ENCODE results near the gene C1QTNF8. TPM values are rescaled to one million over a fixed set of nuclear protein-coding genes. Genes with fewer than 3 reads are reported as not detected.

Gene C1QTNF8
- total RNA-seq, 6 donors from 2014 or later, result 0.30 TPM; not detected in 5

DNA sequence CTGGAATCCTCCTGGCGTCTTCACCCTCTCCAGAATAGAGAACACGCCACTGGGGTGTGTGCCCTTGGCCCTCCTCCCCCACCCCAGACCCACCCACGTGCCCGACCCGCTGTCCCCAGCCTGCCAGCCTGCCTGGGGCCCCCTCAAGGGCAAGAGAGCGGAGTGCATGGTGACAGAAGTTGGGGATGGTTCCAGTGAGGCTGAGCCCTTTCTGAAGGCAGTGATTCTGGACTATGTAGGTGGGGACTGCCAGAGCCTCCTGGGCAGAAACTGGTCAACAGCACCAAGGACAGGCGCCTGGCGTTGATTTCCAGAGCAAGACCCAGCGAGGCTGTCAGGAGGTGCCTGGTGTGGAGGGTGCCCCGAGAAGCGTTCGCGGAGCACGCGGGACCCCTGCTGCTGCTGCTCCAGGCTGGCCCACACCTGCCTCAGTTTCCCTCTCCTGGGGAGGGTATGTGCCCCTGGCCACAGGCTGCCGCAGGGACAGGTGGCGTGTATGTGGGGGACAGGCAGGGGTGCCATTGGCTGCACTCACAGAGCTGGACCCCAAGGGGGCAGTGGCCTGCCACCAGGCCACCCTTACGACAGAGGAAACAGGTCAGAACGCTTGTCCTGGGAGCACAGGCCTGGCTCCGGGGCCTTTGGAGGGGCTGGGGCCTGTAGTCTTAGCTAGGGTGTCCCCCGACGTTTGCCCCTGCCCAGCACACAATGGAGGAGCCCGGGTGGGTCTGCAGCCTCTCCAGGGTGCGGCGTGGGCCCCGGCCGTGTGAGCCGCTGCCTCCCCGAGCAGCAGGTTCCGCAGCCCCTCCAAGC is 22.3 kb downstream of the C1QTNF8 start:
- peaks cover 0 to 49% (median 17%) of the 10 kb centered on the region in 4 donors for H3K27me3 ChIP-seq
- no peak for ATAC-seq (ENCODE audit: low FRiP score in 2 of 2)

DNA sequence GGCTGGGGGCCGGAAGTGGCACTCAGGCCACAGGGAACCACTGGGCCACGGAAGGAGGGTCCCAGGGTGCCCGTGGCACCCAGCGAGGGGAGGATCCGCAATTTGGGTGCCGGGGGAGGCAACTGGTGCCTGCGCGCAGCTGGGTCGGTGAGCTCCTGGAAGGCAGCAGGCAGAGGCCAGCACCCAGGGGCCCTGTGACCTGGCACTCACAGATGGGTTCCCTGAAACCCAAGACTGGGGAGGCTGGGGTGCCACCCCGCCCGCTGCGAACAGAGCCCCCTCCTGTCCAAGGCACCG is 22.8 kb downstream of the C1QTNF8 start:
- no peaks in the 10 kb centered on the region for H3K36me3 ChIP-seq
- no peak overlapping the region for H3K4me3 ChIP-seq
- DNase-seq (no peak), ATAC-seq (ENCODE audit: low FRiP score in 2 of 2) (no peak)
- 72 to 80% methylated on average over 3 to 11 of the region's 13 CpGs for WGBS, 2 donors
- no peak overlapping the region for H3K27ac ChIP-seq
- peaks cover 0 to 17% (median under 1%) of the 10 kb centered on the region in 4 donors for H3K4me1 ChIP-seq
- H3K9me3 ChIP-seq, result no peaks in the 10 kb centered on the region
- no peak for TF ChIP-seq POLR2A (IDR thresholded peaks at IDR 0.05)
- TF ChIP-seq, protein P1, sequence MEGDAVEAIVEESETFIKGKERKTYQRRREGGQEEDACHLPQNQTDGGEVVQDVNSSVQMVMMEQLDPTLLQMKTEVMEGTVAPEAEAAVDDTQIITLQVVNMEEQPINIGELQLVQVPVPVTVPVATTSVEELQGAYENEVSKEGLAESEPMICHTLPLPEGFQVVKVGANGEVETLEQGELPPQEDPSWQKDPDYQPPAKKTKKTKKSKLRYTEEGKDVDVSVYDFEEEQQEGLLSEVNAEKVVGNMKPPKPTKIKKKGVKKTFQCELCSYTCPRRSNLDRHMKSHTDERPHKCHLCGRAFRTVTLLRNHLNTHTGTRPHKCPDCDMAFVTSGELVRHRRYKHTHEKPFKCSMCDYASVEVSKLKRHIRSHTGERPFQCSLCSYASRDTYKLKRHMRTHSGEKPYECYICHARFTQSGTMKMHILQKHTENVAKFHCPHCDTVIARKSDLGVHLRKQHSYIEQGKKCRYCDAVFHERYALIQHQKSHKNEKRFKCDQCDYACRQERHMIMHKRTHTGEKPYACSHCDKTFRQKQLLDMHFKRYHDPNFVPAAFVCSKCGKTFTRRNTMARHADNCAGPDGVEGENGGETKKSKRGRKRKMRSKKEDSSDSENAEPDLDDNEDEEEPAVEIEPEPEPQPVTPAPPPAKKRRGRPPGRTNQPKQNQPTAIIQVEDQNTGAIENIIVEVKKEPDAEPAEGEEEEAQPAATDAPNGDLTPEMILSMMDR (IDR thresholded peaks at IDR 0.05), result no peak
- no peak for TF ChIP-seq POLR2AphosphoS5 (IDR thresholded peaks at IDR 0.05)
- TF ChIP-seq EP300 (IDR thresholded peaks at IDR 0.05), result no peak
- H3K27me3 ChIP-seq, result peaks cover 0 to 48% (median 17%) of the 10 kb centered on the region in 4 donors

More for the DNA sequence above, 22.3 kb downstream of the C1QTNF8 start:
- Histone ChIP-seq H3K9me3 (no peaks in the 10 kb centered on the region), H3K36me3 (no peaks in the 10 kb centered on the region), H3K4me1 (peaks cover 0 to 21% (median 2%) of the 10 kb centered on the region in 4 donors), H3K27ac (no peak overlapping the region), H3K4me3 (no peak overlapping the region)
- peak in 1 of 2 donors; percentile 44 for DNase-seq
- no peak for TF ChIP-seq EP300 (IDR thresholded peaks at IDR 0.05)
- no peak for TF ChIP-seq POLR2AphosphoS5 (IDR thresholded peaks at IDR 0.05)
- TF ChIP-seq, protein P1 (IDR thresholded peaks at IDR 0.05), result no peak
- TF ChIP-seq POLR2A (IDR thresholded peaks at IDR 0.05), result no peak
- 63% methylated on average over 27 of the region's 30 CpGs; no CpG with 5 or more reads in 1 of the 2 donors for WGBS, 2 donors

DNA sequence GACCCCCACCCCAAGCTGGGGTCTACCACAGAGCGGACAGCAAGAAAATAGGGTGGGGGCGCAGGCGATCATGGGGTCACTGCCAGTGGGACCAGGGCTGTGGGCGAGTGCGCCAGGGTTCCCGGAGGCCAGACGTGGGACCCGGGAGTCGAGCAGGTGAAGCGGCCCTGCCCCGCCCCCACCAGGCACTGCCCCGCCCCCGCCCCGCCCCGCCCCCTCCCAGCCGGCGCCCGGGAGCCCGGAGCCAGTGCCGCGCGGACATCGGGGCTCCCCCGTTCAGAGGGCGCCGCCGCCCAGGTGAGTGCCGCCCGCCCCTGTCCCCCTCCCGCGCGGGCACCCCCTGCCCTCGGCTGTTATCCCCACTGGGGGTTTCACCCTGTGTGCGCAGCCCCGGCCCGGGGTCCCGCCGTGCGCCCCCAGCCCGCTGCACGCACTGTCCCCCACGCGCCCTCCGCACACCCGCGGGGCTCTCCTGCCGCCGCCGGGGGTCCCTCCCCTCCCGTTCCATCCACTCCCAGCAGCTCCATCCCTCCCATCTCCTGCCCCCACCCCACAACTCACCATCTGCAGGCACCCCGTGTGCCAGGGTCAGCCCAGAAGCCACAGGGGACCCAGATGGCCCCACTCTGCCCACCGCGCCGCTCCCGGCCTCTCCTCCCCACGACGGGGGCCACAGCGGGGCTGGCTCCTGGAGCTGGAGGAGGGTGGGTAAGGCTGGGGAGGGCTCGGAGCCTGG is 23.4 kb downstream of the C1QTNF8 start, which contains the start of gene SSTR5:
Gene SSTR5, plus strand, starts transcription at position 222 of the 736 bp plus-strand sequence. CDS start 6,122 bp downstream, outside the sequence.
- Histone ChIP-seq H3K27ac (no peak within 1 kb of the TSS), H3K36me3 (no peaks in the 10 kb centered on the region), H3K4me1 (peaks cover 0 to 16% (median 0%) of the 10 kb centered on the region in 4 donors), H3K27me3 (peaks cover 0 to 44% (median 17%) of the 10 kb centered on the region in 4 donors), H3K9me3 (no peaks in the 10 kb centered on the region), H3K4me3 (no peak within 1 kb of the TSS)
- ATAC-seq (ENCODE audit: low FRiP score in 2 of 2) (no peak), DNase-seq (peak in 1 of 2 donors; percentile 72)
- TF ChIP-seq POLR2AphosphoS5 (IDR thresholded peaks at IDR 0.05) (no peak), POLR2A (IDR thresholded peaks at IDR 0.05) (no peak), EP300 (IDR thresholded peaks at IDR 0.05) (no peak)
- TF ChIP-seq, protein P1 (IDR thresholded peaks at IDR 0.05), result no peak
- WGBS, 2 donors, result 0 to 13% methylated on average over 1 to 33 of the region's 59 CpGs

DNA sequence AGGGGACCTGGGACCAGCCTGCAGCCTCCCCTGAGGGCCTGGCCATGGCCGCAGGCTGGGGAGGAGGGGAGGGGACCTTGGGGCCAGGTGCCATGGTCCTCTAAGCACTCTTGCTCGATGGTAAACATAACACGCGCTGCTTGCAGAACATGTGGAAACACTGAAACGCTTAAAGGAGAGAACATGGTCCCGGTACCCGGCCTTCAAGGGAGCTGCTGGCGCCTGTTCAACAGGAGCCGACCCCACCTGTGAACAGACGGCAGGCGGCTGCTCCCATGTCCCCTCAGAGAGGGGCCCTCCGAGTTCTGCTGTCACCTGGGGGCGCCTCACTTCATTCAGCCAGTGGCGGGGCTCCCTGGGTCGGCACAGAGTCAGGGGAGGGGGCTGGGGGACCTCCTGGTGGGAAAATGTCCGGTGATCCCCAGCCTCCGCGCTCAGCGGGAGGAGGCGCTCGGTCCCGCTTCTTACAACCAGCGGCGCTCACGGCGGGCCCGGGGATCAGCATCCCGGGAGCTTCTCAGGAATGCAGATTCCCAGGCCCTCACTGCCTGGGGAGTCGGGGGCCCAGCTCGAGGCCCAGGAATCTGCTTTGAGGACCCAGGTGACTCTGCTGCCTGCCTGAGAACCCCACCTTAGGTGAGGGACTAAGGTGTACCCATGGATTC is 24.4 kb downstream of the C1QTNF8 start:
- no peaks in the 10 kb centered on the region for H3K36me3 ChIP-seq
- TF ChIP-seq, protein P1 (IDR thresholded peaks at IDR 0.05), result no peak
- no peak for TF ChIP-seq EP300 (IDR thresholded peaks at IDR 0.05)
- TF ChIP-seq POLR2A (IDR thresholded peaks at IDR 0.05), result no peak
- TF ChIP-seq POLR2AphosphoS5 (IDR thresholded peaks at IDR 0.05), result no peak
- H3K27me3 ChIP-seq, result peaks cover 0 to 43% (median 17%) of the 10 kb centered on the region in 4 donors
- no peak overlapping the region for H3K27ac ChIP-seq
- peaks cover 0 to 16% (median 0%) of the 10 kb centered on the region in 4 donors for H3K4me1 ChIP-seq
- no peaks in the 10 kb centered on the region for H3K9me3 ChIP-seq
- ATAC-seq (ENCODE audit: low FRiP score in 2 of 2) (no peak), DNase-seq (peak in 1 of 2 donors; percentile 66)
- 6% methylated on average over 2 to 30 of the region's 30 CpGs for WGBS, 2 donors
- no peak overlapping the region for H3K4me3 ChIP-seq

All from upper lobe of left lung (tissue), 6 donors.